Measurements from ENCODE around the gene PTK7. TPM values are rescaled to one million over a fixed set of nuclear protein-coding genes. Genes with fewer than 3 reads are reported as not detected.

The PTK7 gene
- total RNA-seq, 1 experiment from 2014 or later: 59.6 TPM

GRCh38 chr6:43086022-43086658, 10.0 kb downstream of the PTK7 start:
- no peak for DNase-seq (ENCODE audit: low read depth)

DNA sequence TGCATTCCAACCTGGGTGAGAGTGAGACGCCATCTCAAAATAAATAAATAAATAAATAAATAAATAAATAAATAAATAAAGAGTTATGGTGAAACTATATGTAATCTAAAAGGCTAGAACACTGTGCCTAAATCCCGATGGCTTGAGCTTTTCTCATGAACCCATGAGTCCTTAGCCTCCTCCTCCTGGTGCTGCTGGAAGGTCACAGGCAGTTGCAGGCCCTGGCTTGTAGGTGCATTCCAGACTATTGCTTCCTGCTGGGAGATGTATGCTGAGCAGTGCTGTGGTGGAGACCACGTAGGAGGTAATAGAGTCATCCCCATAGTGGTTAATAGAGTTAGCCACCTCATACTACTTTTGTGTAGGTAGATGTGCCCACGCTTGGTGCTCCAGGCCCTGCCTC, 12.5 kb downstream of the PTK7 start:
- no peak for DNase-seq (ENCODE audit: low read depth)

GRCh38 chr6:43089467-43089866, 13.4 kb downstream of the PTK7 start:
- DNase-seq (ENCODE audit: low read depth): no peak

GRCh38 chr6:43089874-43090558, 13.9 kb downstream of the PTK7 start:
- no peak for DNase-seq (ENCODE audit: low read depth)

DNA sequence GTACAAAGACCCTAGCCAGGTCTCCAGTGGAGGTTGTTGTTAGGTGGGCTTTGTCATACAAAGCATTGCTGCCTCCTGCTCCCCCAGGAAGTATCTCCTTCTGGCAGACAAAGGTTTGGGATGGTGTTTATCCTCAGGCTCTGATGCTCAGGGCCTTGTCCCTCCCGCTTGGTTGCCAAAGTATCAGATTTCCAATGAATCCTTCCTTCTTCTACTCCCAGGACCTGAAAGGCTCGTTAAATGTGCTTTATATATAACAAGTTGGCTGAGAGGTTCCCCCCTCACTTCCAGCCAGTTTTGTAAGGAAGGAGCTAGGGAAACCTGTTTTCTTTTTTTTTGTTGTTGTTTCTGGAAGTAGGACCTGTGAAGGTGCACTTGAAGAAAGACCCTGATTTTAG, 14.4 kb downstream of the PTK7 start:
- peak; percentile 24 for DNase-seq (ENCODE audit: low read depth)

- DNase-seq (ENCODE audit: low read depth): no peak
These were observed 14.9 kb downstream of the PTK7 start for GRCh38 chr6:43091020-43091419.

- DNase-seq (ENCODE audit: low read depth): no peak
These were observed 15.4 kb downstream of the PTK7 start for GRCh38 chr6:43091436-43091991.

- DNase-seq (ENCODE audit: low read depth): peak; percentile 51
These were observed 16.5 kb downstream of the PTK7 start for GRCh38 chr6:43092635-43093034.

DNA sequence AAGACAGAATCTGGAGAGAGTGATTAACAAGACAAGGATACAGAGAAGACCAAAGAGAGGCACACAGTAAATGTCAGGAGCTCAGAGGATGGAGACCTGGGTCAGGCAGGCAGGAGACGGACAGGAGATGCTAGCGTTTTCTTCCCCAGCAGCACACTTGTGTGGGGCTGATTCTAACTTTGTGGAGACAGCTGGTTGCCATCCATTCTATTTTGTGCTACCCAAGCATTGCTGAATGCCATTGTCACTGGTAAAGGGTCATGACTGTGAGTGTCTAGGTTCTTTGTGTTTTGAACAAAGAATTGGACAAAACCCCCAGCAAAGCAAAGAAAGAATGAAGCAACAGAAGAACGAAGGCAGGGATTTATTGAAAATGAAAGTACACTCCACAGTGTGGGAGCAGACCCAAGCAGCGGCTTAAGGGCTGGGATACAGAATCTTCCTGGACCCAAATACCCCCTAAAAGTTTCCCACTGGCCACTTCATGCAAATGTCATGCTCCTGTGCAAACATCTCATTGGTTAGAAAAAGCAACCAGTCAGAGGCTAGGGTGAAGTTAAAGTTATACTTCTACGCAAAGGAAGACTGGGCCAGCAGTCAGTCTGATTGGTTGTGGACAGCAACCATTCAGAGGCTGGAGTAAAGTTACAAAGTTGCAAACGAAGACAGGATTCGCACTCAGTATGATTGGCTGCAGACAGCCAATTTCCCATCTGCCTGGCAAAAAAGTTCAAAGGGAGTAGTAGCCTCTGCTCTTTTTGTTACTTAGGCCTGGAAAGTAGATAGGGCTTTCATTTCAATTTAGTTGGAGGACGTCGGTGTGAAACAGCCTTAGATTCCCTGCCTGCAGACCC, 17.5 kb downstream of the PTK7 start:
- peak; percentile 15 for DNase-seq (ENCODE audit: low read depth)

DNA sequence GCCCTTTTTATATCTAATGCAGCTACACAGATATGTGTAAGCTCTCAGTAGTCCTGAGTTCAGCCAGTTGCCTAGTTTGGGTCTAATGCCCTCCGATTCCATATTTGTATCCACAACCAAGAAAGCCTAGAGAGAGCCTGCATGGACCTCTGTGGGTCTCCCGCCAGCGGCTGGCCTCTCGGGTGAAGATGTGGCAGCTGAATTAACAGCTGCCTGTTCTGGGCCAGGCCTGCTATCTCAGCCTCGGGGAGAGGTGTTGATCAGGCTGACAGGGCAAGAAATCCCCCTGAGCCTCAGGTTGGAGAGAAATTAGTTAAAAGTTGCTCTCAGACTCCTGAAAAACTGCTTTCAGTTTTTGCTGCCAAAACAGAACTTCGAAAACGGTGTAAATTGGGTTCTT, 19.8 kb downstream of the PTK7 start:
- no peak for DNase-seq (ENCODE audit: low read depth)

DNA sequence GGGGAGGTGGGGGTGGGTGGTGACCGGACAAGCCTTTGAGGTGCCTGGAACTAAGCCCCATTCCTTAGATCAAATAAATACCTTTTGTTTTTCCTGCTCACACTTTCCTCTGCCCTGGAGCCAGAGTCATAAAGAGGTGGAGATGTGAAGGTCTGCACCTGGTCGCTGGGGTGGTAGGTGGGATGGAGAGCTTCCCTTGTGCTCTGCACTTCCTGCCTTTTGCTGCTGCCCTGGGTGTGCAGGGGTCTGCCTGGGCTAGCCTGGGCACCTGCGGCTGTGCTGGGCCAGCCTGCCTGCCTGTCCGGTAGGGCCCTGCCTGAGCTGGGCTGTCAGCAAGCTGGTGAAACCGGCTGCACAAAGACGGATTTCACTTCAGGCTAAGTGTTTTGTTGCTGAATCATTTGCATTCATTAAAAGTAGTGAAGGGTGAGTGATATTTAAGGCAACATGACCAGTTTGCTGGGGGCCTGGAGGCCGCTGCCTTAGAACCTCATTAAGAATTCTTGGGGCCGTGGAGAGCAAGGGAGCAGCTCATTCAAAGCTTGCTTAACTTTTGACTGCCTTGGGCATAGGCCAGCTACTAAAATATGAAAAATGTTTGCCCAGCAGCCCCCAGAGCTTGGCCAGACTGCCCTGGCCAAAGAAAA, 20.5 kb downstream of the PTK7 start:
- peak; percentile 88 for DNase-seq (ENCODE audit: low read depth)

DNA sequence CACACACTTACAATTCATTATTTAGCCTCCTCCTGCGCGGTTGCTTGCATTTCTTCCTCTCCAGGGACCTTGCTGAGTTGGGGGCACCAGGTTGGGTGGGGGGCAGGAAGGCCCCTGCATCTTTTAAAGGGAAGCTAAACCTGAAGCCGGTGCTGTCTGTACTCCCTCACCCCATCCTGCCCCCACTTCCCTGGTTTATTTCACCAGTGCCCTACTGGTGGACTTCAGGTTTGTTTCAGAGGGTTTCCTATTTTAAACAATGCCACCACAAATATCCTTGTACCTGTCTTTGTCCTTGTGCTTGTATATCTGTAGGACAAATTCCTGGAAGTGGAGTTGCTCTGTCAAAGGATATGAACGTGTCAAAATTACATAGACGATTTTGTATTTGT, 21.0 kb downstream of the PTK7 start:
- no peak for DNase-seq (ENCODE audit: low read depth)

DNA sequence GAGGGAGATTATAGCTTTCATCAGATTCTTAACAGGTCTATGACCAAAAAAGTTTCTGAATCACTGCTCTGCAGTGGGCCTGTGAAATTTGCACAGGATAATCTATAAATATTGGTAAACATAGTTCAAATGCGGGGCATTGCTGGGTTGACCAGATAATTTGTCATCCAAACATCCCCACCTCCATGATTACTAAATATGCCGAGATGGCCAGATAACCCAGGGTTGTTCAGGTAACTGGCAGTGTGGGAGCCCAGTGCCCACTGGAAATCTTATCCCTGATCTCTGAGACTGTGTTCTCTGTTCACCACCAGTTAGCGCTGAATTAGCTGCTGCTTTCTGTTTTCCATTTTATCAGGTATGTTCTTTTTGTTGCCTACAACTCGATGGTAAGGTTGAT, 21.4 kb downstream of the PTK7 start:
- no peak for DNase-seq (ENCODE audit: low read depth)

- DNase-seq (ENCODE audit: low read depth): no peak
These were observed 25.4 kb downstream of the PTK7 start for GRCh38 chr6:43101497-43101896.

DNA sequence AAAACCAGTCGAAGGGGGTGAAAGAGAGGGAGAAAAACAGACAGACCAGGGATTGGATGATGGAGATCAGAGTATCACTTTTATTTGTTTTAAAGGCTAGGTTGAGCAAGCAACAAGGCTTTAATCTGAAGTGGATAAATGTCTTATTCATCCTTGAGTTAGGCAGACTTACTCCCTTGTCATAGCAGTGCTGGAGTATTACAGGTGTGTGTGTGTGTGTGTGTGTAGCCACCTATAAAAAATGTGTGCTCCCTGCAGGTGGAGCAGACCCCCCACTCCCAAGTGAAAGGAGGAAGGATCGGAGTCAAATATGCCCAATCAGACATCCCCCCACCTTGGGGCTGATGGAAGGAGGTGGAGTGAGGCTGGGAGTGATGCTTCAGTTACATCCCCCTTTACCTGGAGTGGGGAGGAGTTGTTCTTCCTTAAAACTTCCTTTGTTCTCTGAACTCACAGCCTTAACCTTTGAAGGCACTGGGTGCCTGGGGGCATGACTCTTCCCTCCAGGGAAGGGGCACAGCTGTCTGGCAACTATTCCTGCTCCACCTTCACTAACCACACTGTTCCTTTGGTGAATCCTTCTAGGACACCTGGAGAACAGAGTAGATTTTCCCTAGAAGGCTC, 27.3 kb downstream of the PTK7 start:
- DNase-seq (ENCODE audit: low read depth): no peak

DNA sequence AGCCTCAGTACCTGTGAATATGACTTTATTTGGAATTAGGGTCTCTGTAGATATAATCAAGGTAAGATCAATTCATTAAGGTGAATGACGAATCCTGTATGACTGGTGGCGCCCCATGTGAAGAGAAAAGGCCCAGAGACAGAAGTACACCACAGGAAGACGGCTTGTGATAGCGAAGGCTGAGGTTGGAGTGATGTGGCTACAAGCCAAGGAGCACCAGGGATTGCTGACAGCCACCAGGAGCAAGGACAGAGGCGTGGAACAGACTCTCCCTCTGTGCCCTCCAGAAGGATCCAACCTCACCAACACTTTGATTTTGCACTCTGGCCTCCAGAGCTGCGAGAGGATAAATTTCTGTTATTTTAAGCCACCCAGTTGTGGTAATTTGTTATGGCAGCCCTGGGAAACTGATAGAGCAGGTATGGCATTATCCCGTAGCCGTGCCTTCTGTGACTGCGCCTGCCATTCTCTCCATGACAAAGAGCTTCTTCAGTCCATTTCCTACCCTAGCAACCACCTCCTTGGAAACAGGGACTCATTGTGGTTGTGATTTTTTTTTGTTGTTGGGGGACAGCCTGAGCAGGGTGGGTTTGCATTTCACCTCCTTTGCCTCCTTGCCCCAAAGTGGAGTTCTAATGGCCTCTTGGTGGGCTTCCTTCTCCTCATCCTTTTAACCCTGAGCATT, 29.6 kb downstream of the PTK7 start:
- DNase-seq (ENCODE audit: low read depth): no peak

- no peak for DNase-seq (ENCODE audit: low read depth)
These were observed 31.4 kb downstream of the PTK7 start for GRCh38 chr6:43107344-43108062.

- DNase-seq (ENCODE audit: low read depth): peak; percentile 59
These were observed 37.5 kb downstream of the PTK7 start for GRCh38 chr6:43113431-43114260.

- DNase-seq (ENCODE audit: low read depth): peak; percentile 81
These were observed 39.3 kb downstream of the PTK7 start for GRCh38 chr6:43115365-43115764.
